Mesodermal cell (in vitro differentiated cells): ENCODE data around the gene DAG1.

Experiments used
- H3K27ac ChIP-seq: 2 replicates; pipeline ENCODE4 v1.7.0; 2013; ENCODE audit warnings: mild to moderate bottlenecking, low read depth, low read length, moderate library complexity; ENCODE audit not compliant: severe bottlenecking
- H3K36me3 ChIP-seq: 2 replicates; pipeline ENCODE4 v1.7.1; 2013; ENCODE audit warnings: mild to moderate bottlenecking, low read length, moderate library complexity; ENCODE audit not compliant: control insufficient read depth, insufficient read depth
- H3K4me1 ChIP-seq: one replicate; pipeline ENCODE4 v1.7.1; 2013; ENCODE audit warnings: mild to moderate bottlenecking, low read length; ENCODE audit not compliant: insufficient read depth, control insufficient read depth, poor library complexity, severe bottlenecking
- H3K4me3 ChIP-seq: 2 replicates; pipeline ENCODE4 v1.7.0; 2013; ENCODE audit warnings: low read length, control low read depth, mild to moderate bottlenecking; ENCODE audit not compliant: insufficient read depth, poor library complexity, severe bottlenecking; ENCODE audit errors: extremely low read depth
- H3K9me3 ChIP-seq: 2 replicates; pipeline ENCODE4 v1.7.1; 2013; ENCODE audit warnings: mild to moderate bottlenecking, low read length, moderate library complexity; ENCODE audit not compliant: control insufficient read depth
- WGBS, 2 experiments: methylation state at CpG; one replicate each; pipeline ENCODE4 v1.1.5; 2013; ENCODE audit warnings: missing lambda C conversion rate in 2 of 2; ENCODE audit not compliant: insufficient coverage in 2 of 2; 5-methylcytosine and 5-hydroxymethylcytosine counted together

Gene DAG1

DNA sequence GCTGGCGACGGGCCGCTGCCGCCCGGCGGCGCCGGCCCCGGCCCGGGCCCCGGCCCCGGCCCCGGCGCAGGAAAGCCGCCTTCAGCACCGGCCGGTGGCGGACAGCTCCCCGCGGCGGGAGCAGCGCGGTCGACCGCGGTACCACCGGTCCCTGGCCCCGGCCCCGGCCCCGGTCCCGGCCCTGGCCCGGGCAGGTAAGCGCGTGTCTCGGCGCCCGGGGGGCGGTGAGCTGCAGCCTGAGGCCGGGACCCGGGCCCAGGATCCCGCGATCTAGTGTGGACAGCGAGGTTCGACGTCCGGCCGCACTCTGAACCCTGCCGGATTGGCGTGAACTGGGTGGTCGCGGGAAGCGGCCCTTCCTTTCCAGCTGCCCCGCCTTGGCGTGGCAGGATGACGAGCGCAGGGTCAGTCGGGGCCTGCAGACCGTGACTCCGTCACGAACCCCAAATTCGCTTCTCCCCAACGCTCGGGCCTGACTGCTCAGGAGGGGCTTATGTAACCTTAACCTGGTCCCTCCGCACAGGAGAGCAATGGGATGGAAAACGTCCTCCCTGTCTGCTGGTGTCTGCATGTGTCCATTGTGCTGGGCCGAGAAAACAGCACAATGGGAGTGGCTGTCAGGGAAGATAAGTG is 84.7 kb downstream of the DAG1 start:
- no peak overlapping the region for H3K27ac ChIP-seq
- no peaks in the 10 kb centered on the region for H3K36me3 ChIP-seq
- H3K4me3 ChIP-seq: peak overlapping the region; percentile 41
- WGBS, 2 experiments: 1% methylated on average over 42 to 56 of the region's 66 CpGs
- H3K4me1 ChIP-seq: no peaks in the 10 kb centered on the region
- no peaks in the 10 kb centered on the region for H3K9me3 ChIP-seq

- Histone ChIP-seq H3K4me1 (no peaks in the 10 kb centered on the region), H3K4me3 (no peak overlapping the region), H3K36me3 (no peaks in the 10 kb centered on the region), H3K9me3 (no peaks in the 10 kb centered on the region), H3K27ac (no peak overlapping the region)
- WGBS, 2 experiments: 80 to 91% methylated on average over 3 of the region's 3 CpGs
Observed at GRCh38 chr3:49556500-49557275, 86.6 kb downstream of the DAG1 start.

DNA sequence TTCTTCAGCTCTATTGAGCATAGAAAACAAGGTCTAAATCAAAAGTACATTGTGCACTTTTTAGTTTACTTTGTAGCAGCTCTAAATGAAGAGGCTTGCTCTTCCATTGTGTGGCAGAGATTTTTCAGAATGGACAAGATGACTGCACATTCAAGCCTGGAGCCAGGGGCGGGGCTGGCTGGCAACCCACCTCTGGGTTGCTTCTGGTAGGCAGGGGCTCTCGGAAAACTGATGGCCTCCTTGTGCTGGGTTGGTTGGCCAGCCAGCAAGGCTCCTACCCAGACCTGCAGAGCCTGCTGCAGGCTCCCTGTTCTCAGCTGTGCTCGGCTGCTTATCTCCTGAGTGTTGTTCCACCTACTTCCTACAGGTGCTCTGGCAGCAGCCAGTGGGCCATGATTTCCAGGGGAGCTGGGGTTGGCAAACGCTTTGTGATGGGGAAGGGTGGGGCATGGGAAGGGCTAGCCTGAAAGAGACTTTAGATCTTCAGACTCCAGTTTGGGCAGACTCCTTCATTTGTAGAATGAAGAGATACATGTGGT is 93.0 kb downstream of the DAG1 start:
- Histone ChIP-seq H3K36me3 (no peaks in the 10 kb centered on the region), H3K4me3 (no peak overlapping the region), H3K9me3 (no peaks in the 10 kb centered on the region), H3K27ac (no peak overlapping the region), H3K4me1 (peaks cover 5% of the 10 kb centered on the region)
- 61 to 75% methylated on average over 3 to 4 of the region's 4 CpGs for WGBS, 2 experiments

DNA sequence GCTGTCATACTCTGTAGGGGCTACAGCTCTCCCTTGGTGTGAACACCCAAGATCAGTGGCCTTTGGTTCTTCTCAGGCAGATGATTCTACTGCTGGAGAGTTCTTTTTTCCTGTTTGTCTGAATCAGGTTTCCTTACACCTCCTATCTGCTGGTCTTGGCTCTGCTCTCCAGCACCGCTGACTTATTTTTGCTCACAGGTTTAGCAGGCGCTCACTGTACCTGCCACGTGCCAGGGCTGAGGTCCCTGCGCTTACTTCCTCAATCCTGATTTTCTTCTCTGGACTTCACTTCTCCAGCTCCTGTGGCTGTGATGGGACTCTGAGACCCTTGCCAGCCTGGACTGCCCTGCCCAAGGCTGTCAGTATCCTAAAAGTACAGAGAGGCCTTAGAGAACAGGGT is 93.7 kb downstream of the DAG1 start:
- Histone ChIP-seq H3K27ac (no peak overlapping the region), H3K4me3 (no peak overlapping the region), H3K9me3 (no peaks in the 10 kb centered on the region), H3K36me3 (no peaks in the 10 kb centered on the region), H3K4me1 (peaks cover 5% of the 10 kb centered on the region)
- 86 to 95% methylated on average over 3 to 4 of the region's 4 CpGs for WGBS, 2 experiments

GRCh38 chr3:49566312-49566711 is 96.2 kb downstream of the DAG1 start:
- Histone ChIP-seq H3K4me3 (no peak overlapping the region), H3K36me3 (no peaks in the 10 kb centered on the region), H3K9me3 (no peaks in the 10 kb centered on the region), H3K27ac (no peak overlapping the region), H3K4me1 (peaks cover 5% of the 10 kb centered on the region)
- WGBS, 2 experiments: 88 to 90% methylated on average over 1 to 2 of the region's 2 CpGs

DNA sequence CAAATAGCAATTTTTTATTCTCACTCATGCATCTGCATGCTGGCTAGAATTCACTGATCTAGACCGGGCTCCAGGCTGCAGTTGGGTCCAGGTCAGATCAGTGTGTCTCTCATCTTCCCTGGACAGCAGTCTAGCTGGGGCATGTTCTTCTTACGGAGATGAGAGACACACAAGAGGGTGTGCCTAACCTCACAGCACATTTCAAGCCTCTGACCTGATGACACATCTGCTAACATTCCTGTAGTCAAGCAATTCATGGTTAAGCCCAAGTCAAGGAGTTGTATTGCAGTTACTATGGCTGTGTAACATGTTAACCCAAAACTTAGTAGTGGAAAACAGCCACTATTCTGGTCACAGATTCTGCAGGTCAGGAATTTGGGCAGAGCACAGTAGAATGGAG is 97.3 kb downstream of the DAG1 start:
- Histone ChIP-seq H3K9me3 (no peaks in the 10 kb centered on the region), H3K4me3 (no peak overlapping the region), H3K36me3 (no peaks in the 10 kb centered on the region), H3K27ac (no peak overlapping the region), H3K4me1 (peaks cover 5% of the 10 kb centered on the region)
- 0 to 50% methylated on average over 1 to 2 of the region's 2 CpGs for WGBS, 2 experiments

GRCh38 chr3:49568965-49569364 is 98.9 kb downstream of the DAG1 start:
- Histone ChIP-seq H3K4me1 (peaks cover 5% of the 10 kb centered on the region), H3K27ac (no peak overlapping the region), H3K9me3 (no peaks in the 10 kb centered on the region), H3K36me3 (no peaks in the 10 kb centered on the region), H3K4me3 (no peak overlapping the region)

DNA sequence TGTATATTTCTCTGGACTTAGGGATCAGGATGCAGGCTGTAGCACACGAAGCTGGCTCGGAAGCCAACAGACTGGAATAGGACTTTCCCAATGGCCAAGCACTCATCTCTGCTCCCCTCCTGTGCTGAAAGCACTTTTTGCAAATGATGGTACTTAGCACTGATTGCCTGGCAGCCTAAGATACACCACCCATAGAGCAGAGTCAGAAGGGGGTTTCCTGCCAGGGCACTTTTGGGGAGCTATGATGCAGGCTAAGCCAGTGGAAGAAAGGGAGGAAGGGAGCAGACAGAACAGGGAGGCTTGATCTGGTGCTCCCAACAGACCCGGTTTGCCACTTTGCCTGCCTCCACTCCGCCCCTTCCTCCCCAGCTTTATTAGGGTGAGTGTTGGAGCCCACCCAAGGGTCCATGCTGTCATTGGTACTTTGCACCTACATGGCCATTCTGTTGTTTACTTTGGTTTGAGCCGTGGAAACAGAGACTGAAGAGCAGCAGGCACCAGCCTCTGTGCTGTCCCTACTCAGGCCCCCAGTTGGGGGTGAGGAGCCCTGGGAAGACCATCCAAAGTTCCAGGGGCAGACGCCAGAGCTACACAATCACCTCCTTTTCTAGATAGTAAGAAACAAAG is 100.1 kb downstream of the DAG1 start:
- Histone ChIP-seq H3K36me3 (no peaks in the 10 kb centered on the region), H3K27ac (no peak overlapping the region), H3K9me3 (no peaks in the 10 kb centered on the region), H3K4me1 (peaks cover 5% of the 10 kb centered on the region), H3K4me3 (no peak overlapping the region)
- WGBS, 2 experiments: 74 to 80% methylated on average over 4 to 6 of the region's 6 CpGs

DNA sequence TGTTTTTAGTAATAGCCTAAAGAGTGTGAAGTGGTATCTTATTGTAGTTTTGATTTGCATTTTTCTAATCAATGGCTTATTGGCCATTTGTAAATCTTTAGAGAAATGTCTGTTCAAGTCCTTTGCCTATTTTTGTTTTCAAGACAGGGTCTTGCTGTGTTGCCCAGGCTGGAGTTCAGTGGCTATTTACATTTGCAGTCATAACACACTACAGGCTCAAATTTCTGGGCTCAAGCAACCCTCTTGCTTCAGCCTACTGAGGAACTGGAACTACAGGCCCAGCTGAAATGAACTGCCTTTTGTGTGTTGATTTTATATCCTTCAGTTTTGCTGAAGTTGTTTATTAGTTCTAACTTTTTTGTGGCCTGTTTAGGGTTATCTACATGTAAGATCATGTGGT is 112.1 kb downstream of the DAG1 start:
- no peaks in the 10 kb centered on the region for H3K36me3 ChIP-seq
- H3K4me3 ChIP-seq: no peak overlapping the region
- H3K27ac ChIP-seq: no peak overlapping the region
- H3K4me1 ChIP-seq: no peaks in the 10 kb centered on the region
- H3K9me3 ChIP-seq: no peaks in the 10 kb centered on the region
